ENCODE data around the gene TXNDC17. TPM values are rescaled to one million over a fixed set of nuclear protein-coding genes. Genes with fewer than 3 reads are reported as not detected.

The TXNDC17 gene
- total RNA-seq, 1 experiment from 2014 or later: 151 TPM

GRCh38 chr17:6610011-6610410 is 30.8 kb upstream of the TXNDC17 start:
- ChIA-PET POLR2A (no interaction called here), CTCF (interaction anchor here (1.1 kb wide), 1 partner anchor 174 kb away, joined by 3 read pairs; no protein-coding TSS in a partner anchor)
- peaks cover 43% of the 10 kb centered on the region for H3K36me3 Mint-ChIP-seq

GRCh38 chr17:6611231-6611630 is 29.6 kb upstream of the TXNDC17 start:
- H3K4me3 Mint-ChIP-seq: no peak overlapping the region
- H3K36me3 Mint-ChIP-seq: peaks cover 37% of the 10 kb centered on the region
- DNase-seq (ENCODE audit: low spot score) (no peak), ATAC-seq (no peak)
- H3K4me1 Mint-ChIP-seq: no peaks in the 10 kb centered on the region
- ChIA-PET POLR2A (no interaction called here), CTCF (no interaction called here)
- no peaks in the 10 kb centered on the region for H3K27me3 Mint-ChIP-seq (ENCODE audit: low read depth)
- TF ChIP-seq ESRRA (CRISPR knock-in tag; IDR thresholded peaks at IDR 0.05; ENCODE audit: borderline replicate concordance): no peak
- TF ChIP-seq ZNF121 (CRISPR knock-in tag; IDR thresholded peaks at IDR 0.05): 0 out of 2 replicates have a peak, but pooled peaks have one; percentile 47
- no peak overlapping the region for H3K27ac Mint-ChIP-seq
- no peaks in the 10 kb centered on the region for H3K9me3 Mint-ChIP-seq

More at GRCh38 chr17:6610011-6610410, 30.8 kb upstream of the TXNDC17 start:
- H3K27me3 Mint-ChIP-seq (ENCODE audit: low read depth): no peaks in the 10 kb centered on the region
- no peak for TF ChIP-seq FOXK1 (CRISPR knock-in tag; IDR thresholded peaks at IDR 0.05)
- H3K4me3 Mint-ChIP-seq: no peak overlapping the region
- ATAC-seq: no peak
- no peak overlapping the region for H3K27ac Mint-ChIP-seq
- no peaks in the 10 kb centered on the region for H3K4me1 Mint-ChIP-seq
- no peaks in the 10 kb centered on the region for H3K9me3 Mint-ChIP-seq
- DNase-seq (ENCODE audit: low spot score): no peak

DNA sequence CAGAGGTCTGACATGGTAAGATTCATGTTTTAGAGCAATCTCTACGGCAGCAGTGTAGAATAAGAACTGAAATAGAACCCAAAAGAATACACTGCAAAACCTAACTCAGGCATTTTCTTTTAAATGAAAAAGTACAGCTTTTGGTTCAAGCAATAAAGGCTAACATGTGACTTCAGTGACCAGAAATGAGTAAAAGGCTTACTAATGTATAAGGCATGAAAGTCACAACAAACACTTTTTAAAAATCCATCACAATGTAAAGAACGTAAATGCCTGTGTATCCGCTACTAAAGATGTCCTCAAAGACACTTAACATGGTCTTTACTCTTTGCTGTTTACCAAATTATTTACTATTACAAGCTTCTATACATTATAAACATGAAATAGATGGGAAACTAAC is 16.9 kb upstream of the TXNDC17 start:
- no peak overlapping the region for H3K4me3 Mint-ChIP-seq
- no peaks in the 10 kb centered on the region for H3K27me3 Mint-ChIP-seq (ENCODE audit: low read depth)
- ChIA-PET CTCF (no interaction called here), POLR2A (no interaction called here)
- no peak for DNase-seq (ENCODE audit: low spot score)
- no peak for ATAC-seq
- no peak overlapping the region for H3K27ac Mint-ChIP-seq
- no peaks in the 10 kb centered on the region for H3K9me3 Mint-ChIP-seq
- peaks cover 39% of the 10 kb centered on the region for H3K36me3 Mint-ChIP-seq
- H3K4me1 Mint-ChIP-seq: no peaks in the 10 kb centered on the region
- TF ChIP-seq, protein P1, sequence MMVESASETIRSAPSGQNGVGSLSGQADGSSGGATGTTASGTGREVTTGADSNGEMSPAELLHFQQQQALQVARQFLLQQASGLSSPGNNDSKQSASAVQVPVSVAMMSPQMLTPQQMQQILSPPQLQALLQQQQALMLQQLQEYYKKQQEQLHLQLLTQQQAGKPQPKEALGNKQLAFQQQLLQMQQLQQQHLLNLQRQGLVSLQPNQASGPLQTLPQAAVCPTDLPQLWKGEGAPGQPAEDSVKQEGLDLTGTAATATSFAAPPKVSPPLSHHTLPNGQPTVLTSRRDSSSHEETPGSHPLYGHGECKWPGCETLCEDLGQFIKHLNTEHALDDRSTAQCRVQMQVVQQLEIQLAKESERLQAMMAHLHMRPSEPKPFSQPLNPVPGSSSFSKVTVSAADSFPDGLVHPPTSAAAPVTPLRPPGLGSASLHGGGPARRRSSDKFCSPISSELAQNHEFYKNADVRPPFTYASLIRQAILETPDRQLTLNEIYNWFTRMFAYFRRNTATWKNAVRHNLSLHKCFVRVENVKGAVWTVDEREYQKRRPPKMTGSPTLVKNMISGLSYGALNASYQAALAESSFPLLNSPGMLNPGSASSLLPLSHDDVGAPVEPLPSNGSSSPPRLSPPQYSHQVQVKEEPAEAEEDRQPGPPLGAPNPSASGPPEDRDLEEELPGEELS (CRISPR knock-in tag; IDR thresholded peaks at IDR 0.05): no peak
- TF ChIP-seq GTF2I (CRISPR knock-in tag; conservative IDR thresholded peaks at IDR 0.05): no peak
- TF ChIP-seq AR (CRISPR knock-in tag; IDR thresholded peaks at IDR 0.05): no peak
- TF ChIP-seq, protein P2, sequence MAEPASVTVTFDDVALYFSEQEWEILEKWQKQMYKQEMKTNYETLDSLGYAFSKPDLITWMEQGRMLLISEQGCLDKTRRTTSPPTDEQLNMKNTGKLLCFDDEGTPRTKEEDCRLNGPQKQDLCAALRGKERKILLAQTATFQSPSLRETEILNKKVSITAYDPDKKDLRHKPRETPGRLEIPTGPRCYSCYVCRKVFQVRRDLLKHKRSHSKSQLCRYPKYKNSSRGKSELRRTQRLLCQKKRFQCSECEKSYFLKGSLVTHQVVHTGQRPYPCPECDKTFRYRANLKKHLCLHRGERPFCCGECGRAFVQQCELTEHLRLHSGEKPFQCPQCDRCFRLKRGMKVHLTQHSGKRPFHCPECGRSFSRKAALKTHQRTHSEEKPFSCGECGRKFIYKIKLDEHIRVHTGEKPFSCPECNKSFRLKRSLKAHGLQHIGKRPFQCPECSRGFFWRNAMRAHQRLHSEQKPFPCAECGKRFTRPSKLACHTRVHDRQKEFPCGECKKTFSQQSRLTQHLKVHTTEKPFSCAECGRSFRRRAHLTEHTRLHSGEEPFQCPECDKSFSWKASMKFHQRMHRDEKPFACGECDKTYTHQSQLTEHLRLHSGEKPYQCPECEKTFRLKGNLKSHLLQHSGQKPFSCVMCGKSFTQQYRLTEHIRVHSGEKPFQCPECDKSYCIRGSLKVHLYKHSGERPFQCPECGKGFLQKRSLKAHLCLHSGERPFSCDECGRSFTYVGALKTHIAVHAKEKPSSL (CRISPR knock-in tag; conservative IDR thresholded peaks at IDR 0.05): no peak
- TF ChIP-seq, protein P3, sequence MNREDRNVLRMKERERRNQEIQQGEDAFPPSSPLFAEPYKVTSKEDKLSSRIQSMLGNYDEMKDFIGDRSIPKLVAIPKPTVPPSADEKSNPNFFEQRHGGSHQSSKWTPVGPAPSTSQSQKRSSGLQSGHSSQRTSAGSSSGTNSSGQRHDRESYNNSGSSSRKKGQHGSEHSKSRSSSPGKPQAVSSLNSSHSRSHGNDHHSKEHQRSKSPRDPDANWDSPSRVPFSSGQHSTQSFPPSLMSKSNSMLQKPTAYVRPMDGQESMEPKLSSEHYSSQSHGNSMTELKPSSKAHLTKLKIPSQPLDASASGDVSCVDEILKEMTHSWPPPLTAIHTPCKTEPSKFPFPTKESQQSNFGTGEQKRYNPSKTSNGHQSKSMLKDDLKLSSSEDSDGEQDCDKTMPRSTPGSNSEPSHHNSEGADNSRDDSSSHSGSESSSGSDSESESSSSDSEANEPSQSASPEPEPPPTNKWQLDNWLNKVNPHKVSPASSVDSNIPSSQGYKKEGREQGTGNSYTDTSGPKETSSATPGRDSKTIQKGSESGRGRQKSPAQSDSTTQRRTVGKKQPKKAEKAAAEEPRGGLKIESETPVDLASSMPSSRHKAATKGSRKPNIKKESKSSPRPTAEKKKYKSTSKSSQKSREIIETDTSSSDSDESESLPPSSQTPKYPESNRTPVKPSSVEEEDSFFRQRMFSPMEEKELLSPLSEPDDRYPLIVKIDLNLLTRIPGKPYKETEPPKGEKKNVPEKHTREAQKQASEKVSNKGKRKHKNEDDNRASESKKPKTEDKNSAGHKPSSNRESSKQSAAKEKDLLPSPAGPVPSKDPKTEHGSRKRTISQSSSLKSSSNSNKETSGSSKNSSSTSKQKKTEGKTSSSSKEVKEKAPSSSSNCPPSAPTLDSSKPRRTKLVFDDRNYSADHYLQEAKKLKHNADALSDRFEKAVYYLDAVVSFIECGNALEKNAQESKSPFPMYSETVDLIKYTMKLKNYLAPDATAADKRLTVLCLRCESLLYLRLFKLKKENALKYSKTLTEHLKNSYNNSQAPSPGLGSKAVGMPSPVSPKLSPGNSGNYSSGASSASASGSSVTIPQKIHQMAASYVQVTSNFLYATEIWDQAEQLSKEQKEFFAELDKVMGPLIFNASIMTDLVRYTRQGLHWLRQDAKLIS (CRISPR knock-in tag; IDR thresholded peaks at IDR 0.05; ENCODE audit: borderline replicate concordance): no peak
- no peak for TF ChIP-seq ZMAT4 (CRISPR knock-in tag; IDR thresholded peaks at IDR 0.05)
- TF ChIP-seq, protein P4, sequence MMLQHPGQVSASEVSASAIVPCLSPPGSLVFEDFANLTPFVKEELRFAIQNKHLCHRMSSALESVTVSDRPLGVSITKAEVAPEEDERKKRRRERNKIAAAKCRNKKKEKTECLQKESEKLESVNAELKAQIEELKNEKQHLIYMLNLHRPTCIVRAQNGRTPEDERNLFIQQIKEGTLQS (CRISPR knock-in tag; conservative IDR thresholded peaks at IDR 0.05): no peak
- no peak for TF ChIP-seq NR1H2 (CRISPR knock-in tag; IDR thresholded peaks at IDR 0.05)
- TF ChIP-seq FOXP1 (CRISPR knock-in tag; IDR thresholded peaks at IDR 0.05; ENCODE audit: borderline replicate concordance): no peak
- no peak for TF ChIP-seq ZNF263 (CRISPR knock-in tag; IDR thresholded peaks at IDR 0.05; ENCODE audit: low read depth)
- no peak for TF ChIP-seq ZNF232 (CRISPR knock-in tag; IDR thresholded peaks at IDR 0.05)
- TF ChIP-seq TP53 (CRISPR knock-in tag; IDR thresholded peaks at IDR 0.05): no peak
- no peak for TF ChIP-seq JAZF1 (CRISPR knock-in tag; IDR thresholded peaks at IDR 0.05)
- TF ChIP-seq NR3C1 (CRISPR knock-in tag; conservative IDR thresholded peaks at IDR 0.05; ENCODE audit: low read depth): no peak
- no peak for TF ChIP-seq ZNF121 (CRISPR knock-in tag; IDR thresholded peaks at IDR 0.05)
